ENCODE data around the gene S100A4.
"Not testable (repeated sequence)": the region's sequence is repeated elsewhere in the genome, so short reads cannot be mapped to it uniquely, and the experiment has no call there.

The S100A4 gene

DNA sequence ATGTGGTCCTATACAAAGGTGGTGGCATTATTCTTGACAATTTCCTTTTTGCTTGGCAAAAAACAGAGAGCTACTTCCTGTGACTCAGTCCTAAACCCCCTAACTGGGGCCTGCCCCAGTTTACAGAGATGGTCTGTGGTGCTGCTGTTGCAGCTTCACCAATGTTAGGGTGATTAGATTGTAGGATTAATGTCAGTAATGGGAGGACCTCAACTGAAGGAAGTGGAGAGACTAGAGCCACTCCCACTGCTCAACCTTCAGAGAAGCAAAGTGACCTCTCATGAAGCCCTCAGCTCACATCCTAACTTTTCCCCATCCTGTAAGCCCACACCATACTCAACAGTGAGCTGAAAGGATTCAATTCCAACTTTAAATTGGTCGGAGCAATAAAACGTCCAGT is 13.4 kb downstream of the S100A4 start:
- peak in 1 of 2 donors; percentile 64 for DNase-seq

DNA sequence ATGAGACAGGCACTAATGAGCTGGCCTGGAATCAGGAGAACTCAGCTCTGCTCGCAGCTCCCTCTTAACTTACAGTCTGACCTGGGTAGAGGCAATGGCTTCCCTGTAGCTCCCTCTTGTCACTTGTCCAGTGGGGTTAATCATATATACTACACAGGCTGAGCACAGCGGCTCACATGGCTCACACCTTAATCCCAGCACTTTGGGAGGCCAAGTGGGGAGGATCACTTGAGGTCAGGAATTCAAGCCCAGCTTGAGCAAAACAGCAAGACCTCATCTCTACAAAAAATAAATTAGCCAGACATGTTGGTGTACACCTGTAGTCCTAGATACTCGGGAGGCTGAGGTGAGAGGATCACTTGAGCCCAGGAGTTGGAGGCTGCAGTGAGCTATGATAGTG is 14.0 kb downstream of the S100A4 start:
- no peak for DNase-seq

DNA sequence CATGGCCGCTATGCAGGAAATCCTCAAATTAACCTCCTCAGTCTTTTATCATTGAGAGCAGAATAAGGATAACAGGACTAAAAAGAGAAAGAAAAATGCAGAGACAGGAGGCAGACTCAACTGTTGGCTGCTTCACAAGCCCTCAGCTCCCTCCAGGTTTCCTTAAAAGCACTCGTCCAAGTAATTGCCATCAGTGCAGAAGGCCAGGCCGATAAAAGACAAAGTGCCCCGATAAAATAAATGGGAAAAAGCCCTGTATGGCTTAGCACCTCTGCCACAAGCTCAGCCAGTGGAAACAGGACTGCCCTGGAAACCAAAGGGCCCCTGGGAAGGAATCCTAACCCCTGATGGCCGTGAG is 17.9 kb downstream of the S100A4 start:
- DNase-seq = no peak

DNA sequence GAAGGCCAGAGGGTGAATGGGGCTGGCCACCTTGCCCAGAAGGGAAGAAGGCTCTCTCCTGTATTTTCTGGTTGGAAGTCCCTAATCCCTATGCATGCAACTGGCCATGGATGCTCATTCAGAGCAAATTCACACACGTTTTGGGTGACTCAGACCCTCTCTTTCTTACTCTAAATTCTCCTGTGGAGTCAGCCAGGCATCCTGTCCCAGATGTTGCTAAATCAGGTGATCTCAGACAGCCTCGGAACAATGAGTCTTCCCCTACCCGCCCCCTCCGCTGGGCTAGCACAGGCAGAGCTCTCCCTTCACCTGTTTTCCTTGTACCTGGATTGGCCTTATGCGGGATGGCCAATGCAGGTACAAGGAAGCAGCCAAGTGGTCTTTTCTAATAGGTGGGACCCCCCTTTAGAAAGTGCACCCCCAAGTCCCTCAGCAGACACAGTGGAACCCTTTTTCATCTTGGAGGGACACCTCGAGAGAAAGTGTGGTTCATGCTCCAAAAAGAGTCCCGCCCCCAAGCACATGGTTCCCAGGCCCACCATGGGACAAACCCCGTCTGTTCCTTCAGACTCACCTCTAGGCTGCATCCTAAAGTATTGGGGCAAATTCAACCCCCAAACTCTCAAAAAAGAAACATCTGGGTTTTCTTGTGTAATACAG is 18.5 kb downstream of the S100A4 start:
- DNase-seq = no peak

DNA sequence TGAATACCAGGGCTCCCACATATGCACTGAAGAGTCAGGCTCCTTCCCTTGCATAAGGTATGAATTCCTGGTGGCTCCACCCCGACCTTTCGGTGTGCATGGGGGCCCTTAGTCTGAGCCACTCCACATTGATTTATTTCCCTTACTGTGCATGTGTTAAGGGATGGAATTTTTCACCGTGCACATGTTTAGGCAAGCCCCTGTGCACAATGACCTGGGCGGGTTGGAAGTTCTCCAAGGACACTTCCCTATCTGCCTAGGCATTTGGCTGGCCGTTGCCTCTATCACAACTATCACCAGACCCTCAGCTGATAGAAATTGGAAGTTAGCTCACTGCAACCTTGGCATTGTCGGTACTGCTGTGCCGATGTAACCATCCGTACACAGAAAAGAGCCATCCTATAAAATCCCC is 19.5 kb downstream of the S100A4 start:
- no peak for DNase-seq

DNA sequence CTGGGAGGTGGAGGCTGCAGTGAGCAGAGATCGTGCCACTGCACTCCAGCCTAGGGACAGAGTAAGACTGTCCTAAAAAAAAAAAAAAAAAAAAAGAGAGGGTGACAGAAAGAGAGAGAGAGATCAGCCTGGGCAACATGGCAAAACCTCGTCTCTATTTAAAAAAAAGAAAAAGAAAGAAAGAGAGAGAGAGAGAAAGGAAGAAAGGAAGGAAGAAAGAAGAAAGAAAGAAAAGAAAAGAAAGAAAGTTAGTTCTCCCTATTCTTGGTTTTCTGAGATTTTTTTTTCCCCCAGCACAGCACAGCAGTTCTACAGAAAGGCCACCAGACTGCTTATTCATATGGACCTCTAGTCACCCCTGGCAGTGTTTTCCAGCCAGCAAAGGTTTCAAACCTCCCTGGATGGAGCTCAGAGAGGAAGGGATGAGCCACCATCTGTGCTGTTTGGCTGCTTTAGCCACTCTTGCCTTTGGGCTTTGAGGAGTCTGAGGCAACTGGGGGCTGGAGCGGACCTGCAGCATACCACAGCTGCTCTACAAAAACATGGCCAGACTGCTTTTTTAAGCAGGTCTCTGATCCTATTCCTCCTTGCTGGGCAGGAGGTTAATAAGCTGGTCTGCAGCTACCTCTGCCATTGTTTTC is 20.4 kb downstream of the S100A4 start:
- DNase-seq = no peak

DNA sequence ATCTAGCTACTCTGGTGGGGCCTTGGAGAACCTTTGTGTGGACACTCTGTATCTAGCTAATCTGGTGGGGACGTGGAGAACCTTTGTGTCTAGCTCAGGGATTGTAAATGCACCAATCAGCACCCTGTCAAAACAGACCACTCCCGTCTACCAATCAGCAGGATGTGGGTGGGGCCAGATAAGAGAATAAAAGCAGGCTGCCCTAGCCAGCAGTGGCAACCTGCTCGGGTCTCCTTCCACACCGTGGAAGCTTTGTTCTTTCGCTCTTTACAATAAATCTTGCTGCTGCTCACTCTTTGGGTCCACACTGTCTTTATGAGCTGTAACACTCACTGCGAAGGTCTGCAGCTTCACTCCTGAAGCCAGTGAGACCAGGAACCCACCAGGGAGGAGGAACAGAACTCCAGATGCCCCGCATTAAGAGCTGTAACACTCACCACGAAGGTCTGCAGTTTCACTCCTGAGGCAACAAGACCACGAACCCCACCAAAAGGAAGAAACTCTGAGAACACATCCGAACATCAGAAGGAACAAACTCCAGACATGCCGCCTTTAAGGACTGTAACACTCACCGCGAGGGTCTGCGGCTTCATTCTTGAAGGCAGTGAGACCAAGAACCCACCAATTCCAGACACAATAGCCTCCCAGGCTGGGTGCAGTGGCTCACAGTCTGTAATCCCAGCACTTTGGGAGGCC is 23.1 kb downstream of the S100A4 start:
- not testable (repeated sequence) for DNase-seq

DNA sequence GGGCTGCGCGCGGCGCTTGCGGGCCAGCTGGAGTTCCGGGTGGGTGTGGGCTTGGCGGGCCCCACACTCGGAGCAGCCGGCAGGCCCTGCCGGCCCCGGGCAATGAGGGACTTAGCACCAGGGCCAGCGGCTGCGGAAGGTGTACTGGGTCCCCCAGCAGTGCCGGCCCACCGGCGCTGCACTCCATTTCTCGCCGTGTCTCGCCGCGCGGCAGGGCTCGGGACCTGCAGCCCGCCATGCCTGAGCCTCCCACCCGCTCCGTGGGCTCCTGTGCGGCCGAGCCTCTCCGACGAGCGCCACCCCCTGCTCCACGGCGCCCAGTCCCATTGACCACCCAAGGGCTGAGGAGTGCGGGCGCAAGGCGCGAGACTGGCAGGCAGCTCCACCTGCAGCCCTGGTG is 23.8 kb downstream of the S100A4 start:
- DNase-seq = not testable (repeated sequence)

DNA sequence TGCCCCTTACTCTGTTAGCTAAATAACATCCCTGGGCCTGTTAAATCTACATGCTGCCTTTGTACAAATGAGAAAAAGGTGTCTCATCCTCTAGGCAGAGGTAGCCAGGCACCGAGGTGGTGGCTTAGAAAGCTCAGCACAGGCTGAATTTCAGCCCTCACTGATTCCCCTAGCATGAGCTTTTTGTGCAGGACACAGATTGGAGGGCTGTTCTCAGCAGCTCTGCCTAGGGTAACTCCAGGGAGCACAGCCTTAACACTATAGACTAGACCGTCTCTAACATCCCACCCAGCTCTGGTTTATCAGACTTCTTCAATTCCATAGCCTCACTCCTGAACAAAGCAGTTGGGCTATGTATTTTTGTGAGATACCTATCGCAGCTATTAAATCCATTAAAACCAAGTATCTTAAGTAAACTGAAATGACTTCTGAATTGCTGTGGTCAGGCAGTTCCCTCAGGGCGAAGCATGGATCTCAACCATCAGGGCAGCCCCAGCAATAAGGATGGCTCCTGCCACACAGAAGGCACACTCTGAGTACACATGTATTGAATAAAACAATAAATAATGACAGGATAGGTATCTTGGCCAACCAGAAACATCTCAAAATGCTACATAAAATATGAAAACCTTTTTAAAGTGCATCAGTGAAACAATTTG is 24.7 kb downstream of the S100A4 start:
- no peak for DNase-seq

DNA sequence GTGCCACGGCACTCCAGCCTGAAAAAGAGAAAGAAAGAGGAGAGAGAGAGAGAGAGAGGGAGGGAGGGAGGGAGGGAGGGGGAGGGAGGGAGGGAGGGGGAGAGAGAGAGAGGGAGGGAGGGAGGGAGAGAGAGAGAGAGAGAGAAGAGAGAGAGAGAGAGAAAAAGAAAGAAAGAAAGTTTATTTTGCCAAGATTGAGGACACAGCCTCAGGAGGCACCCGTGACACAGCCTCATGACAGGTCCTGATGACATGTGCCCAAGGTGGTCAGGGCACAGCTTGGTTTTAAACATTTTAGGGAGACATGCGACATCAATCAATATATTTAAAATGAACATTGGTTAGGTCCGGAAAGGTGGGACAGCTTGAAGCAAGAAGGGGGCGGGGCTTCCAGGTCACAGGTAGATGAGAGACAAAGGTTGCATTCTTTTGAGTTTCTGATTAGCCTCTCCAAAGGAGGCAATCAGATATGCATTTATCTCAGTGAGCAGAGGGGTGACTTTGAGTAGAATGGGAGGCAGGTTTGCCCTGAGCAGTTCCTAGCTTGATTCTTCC is 25.4 kb downstream of the S100A4 start:
- not testable (repeated sequence) for DNase-seq

DNA sequence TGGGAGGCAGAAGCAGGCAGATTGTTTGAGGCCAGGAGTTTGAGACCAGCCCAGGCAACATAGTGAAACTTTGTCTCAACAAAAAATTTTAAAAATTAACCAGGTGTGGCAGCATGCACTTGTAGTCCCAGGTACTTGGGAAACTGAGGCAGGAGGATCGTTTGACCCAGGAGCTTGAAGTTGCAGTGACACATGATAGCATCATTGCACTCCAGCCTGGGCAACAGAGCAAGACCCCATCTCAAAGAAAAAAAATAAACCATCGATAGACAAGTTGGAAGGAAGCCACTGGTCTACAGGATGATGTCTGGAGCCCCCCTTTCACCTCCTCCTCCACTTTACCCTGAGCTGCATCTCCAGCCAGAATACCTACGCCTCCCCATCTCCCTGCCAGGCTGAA is 26.4 kb downstream of the S100A4 start:
- DNase-seq = no peak

DNA sequence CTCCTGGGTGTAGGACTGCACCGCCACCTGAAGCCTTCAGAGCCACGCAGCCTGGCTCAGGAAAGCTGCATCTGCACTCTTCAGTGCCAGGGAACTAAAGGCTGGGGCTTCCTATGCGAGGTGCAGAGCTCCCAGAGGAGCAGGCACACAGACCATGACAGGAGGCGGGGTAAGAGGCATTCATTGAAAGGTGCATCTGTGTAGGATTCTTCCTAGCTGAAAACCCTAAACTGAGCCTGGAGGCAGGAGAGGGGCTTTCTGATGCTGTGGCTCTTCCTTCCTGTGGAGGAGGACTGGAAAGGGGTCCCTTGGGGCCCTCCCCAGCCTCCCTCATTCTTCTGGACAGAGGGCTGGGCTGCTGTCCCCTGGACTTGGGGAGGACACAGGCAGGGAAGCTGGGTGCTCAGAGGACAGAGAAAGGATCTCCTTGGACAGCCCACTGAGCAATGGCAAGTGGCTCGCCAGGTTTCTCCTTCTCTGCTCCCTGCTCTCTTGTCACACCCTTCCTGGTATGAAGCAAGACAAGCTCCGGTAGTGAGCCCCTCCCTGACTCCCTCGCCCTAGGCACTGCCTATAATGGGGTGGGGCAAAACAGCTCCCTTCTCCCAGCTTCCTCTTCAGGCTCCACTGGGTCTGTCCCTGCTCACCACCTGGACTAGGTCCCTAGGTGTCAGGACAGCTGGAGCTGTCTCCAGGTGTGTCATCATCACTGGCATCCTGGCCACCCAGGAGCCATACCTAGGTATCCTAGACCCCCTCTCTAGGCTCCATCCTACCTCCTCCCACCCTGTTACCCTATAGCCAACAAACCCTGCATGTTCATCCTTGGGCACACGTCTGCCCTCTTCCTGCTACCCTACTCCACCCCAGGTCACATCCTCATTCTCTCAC is 29.9 kb downstream of the S100A4 start:
- DNase-seq = no peak

DNA sequence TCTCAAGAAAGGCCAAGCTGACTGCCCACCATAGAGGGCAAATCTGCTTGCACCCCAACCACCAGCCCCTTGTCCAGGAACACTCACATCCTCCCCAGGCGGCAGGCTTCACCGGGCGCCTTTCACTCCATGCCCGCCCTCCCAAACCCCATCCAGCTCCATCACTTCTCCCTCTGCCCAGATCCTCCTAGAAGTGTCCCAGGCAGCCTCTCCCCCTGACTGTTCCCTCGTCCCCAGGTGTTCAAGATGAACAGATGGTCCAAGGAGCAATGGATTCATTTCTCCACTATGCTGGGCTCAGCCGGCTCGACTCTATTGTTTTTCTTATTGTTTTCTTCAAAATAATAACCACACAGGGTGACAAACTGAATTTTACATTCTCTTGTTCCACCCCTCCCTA is 31.9 kb downstream of the S100A4 start:
- no peak for DNase-seq

DNA sequence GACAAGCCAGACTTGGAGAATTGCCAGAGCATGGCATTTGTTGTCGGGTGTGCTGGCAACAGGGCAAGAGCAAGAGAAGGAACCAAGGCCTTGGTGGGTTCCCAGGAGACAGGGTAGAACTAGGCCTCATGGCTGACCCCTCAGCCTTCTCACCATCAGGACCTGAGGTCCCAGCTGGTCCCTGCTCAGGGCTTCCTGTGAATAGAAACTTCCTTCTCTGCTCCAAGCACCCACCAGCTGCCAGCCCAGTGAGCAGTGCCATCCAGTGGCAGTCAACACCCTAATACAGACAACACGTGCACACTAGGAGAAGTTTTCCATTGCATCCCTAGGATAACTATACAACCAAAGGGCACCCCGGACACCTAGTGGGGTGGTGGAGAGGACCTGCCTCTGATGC is 32.6 kb downstream of the S100A4 start:
- DNase-seq = no peak

DNA sequence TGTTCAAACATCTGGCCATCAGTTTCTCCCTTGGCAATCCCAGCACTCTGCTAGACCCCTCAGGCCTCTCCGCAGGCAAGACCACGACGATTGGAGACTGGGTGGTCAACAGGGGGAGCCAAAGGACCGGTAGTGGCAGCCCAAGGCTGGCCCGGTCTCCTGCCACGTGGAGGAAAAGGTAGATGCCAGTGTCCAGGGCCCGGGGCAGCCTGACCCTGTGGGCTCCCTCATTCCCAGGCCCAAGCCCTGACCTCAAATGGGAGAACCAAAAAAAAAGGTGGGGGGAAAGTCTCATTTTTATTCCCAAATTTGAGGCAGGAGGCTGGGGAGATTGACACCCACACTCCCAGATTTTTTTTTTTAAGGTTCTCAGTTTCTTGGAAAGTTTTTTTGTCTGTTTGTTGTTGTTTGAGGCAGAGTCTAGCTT is 34.6 kb downstream of the S100A4 start:
- DNase-seq = peak; percentile 78 to 82

DNA sequence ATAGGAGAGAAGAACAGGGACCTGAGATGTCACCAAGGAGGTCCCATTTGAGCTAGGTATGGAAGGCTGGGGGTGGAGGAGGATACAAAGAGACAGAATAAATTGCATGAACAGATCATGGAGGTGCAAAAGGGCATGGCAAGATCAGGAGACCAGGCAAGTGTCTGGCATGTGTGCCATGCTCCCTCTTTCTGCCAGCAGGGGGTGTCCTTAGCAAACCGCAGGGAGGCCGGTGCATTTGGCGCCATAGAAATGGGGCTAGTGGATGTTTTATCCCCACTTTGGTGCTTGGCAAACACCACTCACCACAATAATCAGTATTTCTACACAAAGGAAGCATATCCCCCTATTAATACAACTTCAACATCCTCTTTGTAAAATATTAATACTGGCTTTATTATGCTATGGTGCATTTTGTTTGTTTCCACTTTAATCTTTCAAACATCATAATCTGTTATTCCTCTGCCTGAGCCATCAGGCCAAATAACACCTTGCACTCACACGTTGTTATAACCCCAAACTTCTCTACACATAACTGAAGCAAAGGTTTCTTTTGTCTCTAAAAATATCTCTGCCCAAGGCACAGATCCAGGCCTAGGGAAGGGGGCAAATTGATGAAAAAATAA is 35.8 kb downstream of the S100A4 start:
- peak; percentile 46 to 71 for DNase-seq

DNA sequence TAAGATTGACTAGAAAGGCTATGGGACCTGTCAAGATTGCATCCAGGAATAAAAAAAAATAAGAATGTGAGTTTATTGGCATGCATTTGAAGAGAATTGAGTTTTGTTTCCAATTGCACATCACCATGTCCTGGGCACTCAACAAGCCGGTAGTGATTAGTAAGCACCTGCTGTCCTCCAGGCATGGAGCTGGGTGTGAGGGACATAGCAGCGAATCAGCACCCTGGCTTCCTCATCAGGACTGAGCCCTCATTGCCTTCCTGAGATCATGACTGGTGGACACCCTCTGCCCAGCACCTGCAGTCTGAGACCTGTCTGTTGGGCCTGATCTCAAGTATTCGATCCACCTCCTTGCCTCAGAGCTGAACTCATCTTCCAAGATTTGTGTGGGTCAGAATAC is 36.6 kb downstream of the S100A4 start:
- DNase-seq = no peak

DNA sequence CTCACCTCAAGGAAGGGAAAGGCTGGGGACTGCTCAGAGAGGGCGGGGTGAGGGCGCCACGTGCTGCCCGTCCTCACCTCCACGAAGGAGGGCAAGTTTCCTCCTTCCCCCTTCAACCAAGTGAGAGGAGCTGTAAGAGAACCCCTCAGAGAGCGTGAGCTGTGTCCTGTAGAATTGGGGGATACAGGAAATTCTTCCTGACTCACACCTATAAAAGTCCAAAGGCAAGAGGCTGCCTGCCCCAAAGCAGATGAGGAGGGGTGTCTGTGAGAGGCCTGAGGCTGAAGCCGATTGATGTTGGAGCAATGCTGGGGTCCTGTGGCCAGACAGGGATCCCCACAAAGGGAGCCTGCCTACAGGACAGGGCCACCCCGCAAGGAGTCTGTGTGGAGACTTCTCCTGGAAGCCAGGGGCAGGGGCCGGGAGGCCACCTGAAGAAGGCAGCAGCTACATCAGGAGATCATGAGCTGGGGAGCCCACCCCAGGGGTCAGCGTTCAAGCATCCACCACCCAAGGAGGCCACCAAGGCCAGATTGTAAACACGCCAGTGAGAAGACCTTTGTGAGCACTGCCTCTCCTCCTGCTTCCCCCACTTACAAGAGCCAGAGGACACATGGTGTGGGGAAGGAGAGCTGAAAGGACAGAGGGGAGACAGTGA is 37.6 kb downstream of the S100A4 start:
- no peak for DNase-seq

DNA sequence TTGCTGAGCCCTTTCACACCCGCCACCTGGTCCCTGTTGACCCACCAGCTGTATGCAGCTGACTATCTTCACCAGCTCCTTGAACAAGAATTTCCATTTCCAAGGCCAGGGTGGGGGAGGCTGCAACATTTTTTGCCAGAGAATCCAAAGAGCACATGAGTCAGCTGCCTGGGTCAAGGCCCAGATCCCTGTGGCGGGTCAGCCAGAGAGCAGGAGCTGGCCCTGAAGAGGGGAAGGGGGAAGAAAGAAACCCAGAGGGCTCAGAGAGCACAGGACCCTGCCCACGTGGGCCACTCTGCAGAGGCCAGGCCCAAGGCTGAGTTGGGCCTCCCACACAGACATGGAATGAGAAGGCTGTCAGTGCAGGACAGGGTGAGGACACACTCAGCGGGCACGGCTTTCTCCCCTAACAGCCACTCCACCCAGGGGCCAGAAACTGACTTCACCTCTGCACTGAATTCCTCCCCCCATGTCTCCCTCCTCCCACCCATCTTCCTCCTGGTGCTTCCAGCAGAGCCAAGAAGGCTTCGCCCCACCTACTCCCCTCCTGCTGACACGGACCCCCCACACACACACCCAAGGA is 38.7 kb downstream of the S100A4 start:
- no peak for DNase-seq

DNA sequence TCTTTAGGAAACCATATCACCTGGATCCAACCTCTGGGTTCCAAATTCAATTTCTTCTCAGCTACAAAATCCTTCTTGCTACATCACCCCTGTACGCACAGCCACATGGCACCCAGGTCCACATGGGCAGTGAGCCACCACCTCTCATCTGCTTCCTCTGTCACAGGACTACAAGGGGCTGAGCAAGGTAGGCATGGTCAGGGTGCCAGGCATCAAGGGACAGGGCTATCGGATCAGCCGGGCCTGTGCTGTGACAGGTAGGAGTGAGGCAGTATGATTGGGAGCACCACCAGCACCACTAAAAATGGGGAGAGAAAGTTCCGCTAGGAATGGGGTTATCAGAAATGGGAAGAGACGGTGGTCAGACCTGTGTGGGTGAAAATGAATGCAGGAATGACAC is 39.2 kb downstream of the S100A4 start:
- no peak for DNase-seq

DNA sequence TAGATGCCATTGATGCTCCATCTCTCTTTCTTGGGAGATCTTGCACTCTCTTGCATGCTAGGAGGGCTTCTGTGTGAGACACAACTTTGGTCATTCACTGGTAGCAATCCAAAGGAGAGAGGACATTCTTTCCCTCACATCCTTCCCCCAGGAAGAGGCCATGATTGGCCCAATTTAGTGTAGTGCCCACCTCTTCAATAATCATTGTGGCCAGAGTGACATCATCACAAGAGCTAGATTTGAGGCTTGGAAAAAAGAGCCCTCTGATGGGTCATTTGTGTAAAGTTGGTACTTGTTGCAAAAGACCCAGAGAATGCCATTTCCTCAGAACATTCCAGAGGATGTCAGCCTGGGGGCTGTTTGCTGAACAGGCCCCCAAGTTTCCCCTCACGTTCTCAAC is 40.0 kb downstream of the S100A4 start:
- no peak for DNase-seq
